Measurements from ENCODE around the gene DNAAF8. TPM values are rescaled to one million over a fixed set of nuclear protein-coding genes. Genes with fewer than 3 reads are reported as not detected.

Gene DNAAF8
- total RNA-seq: not detected

GRCh38 chr16:4734063-4734729 is at the start of gene DNAAF8, which contains the start of gene ANKS3:
DNAAF8 (plus strand) TSS chr16:4734537; CDS start chr16:4736515, 1,978 bp downstream.
ANKS3 (minus strand) TSS chr16:4734271; CDS start chr16:4730149, 4,122 bp downstream.
- ATAC-seq (ENCODE audit: insufficient number of reproducible peaks, low FRiP score, low read depth) (peak; percentile 96), DNase-seq (ENCODE audit: low spot score) (peak; percentile 95)
- TF ChIP-seq CTCF (IDR thresholded peaks at IDR 0.05): no peak
- Histone ChIP-seq H3K36me3 (peaks cover 7% of the 10 kb centered on the region), H3K9me3 (no peaks in the 10 kb centered on the region), H3K27me3 (replicated peaks; ENCODE audit: insufficient read depth) (no peaks in the 10 kb centered on the region), H3K4me1 (ENCODE audit: control insufficient read depth in 1 of 2, low read depth in 2 of 2) (peaks cover 13% of the 10 kb centered on the region in 2 donors), H3K27ac (peak within 1 kb of the TSS; percentile 77 to 80), H3K4me3 (peak within 1 kb of the TSS; percentile 94)

- no peak for ATAC-seq (ENCODE audit: insufficient number of reproducible peaks, low FRiP score, low read depth)
- no peaks in the 10 kb centered on the region for H3K27me3 ChIP-seq (replicated peaks; ENCODE audit: insufficient read depth)
- H3K9me3 ChIP-seq: no peaks in the 10 kb centered on the region
- no peak for TF ChIP-seq CTCF (IDR thresholded peaks at IDR 0.05)
- DNase-seq (ENCODE audit: low spot score): no peak
- H3K27ac ChIP-seq: no peak overlapping the region
- peaks cover 43% of the 10 kb centered on the region for H3K36me3 ChIP-seq
- no peak overlapping the region for H3K4me3 ChIP-seq
- H3K4me1 ChIP-seq (ENCODE audit: control insufficient read depth in 1 of 2, low read depth in 2 of 2): no peaks in the 10 kb centered on the region
Measured at GRCh38 chr16:4684763-4685162, 49.6 kb upstream of the DNAAF8 start.

GRCh38 chr16:4685292-4685691 is 49.0 kb upstream of the DNAAF8 start:
- no peaks in the 10 kb centered on the region for H3K4me1 ChIP-seq (ENCODE audit: control insufficient read depth in 1 of 2, low read depth in 2 of 2)
- no peak for TF ChIP-seq CTCF (IDR thresholded peaks at IDR 0.05)
- H3K27me3 ChIP-seq (replicated peaks; ENCODE audit: insufficient read depth): no peaks in the 10 kb centered on the region
- no peak overlapping the region for H3K27ac ChIP-seq
- ATAC-seq (ENCODE audit: insufficient number of reproducible peaks, low FRiP score, low read depth) (no peak), DNase-seq (ENCODE audit: low spot score) (no peak)
- H3K9me3 ChIP-seq: no peaks in the 10 kb centered on the region
- peaks cover 43% of the 10 kb centered on the region for H3K36me3 ChIP-seq
- H3K4me3 ChIP-seq: no peak overlapping the region

- Histone ChIP-seq H3K9me3 (no peaks in the 10 kb centered on the region), H3K36me3 (peaks cover 43% of the 10 kb centered on the region), H3K27ac (no peak overlapping the region), H3K4me3 (no peak overlapping the region), H3K27me3 (replicated peaks; ENCODE audit: insufficient read depth) (no peaks in the 10 kb centered on the region), H3K4me1 (ENCODE audit: control insufficient read depth in 1 of 2, low read depth in 2 of 2) (no peaks in the 10 kb centered on the region)
- no peak for TF ChIP-seq CTCF (IDR thresholded peaks at IDR 0.05)
- DNase-seq (ENCODE audit: low spot score) (no peak), ATAC-seq (ENCODE audit: insufficient number of reproducible peaks, low FRiP score, low read depth) (no peak)
Measured at GRCh38 chr16:4685776-4686496, 48.4 kb upstream of the DNAAF8 start.

- TF ChIP-seq CTCF (IDR thresholded peaks at IDR 0.05): no peak
- Histone ChIP-seq H3K4me1 (ENCODE audit: control insufficient read depth in 1 of 2, low read depth in 2 of 2) (no peaks in the 10 kb centered on the region), H3K27ac (no peak overlapping the region), H3K4me3 (no peak overlapping the region), H3K9me3 (no peaks in the 10 kb centered on the region), H3K36me3 (peaks cover 39% of the 10 kb centered on the region), H3K27me3 (replicated peaks; ENCODE audit: insufficient read depth) (no peaks in the 10 kb centered on the region)
- no peak for ATAC-seq (ENCODE audit: insufficient number of reproducible peaks, low FRiP score, low read depth)
- no peak for DNase-seq (ENCODE audit: low spot score)
Measured at GRCh38 chr16:4686497-4687210, 47.7 kb upstream of the DNAAF8 start.
